ENCODE data around the gene SLC16A5.

Gene SLC16A5

GRCh38 chr17:75082683-75083082 is 5.1 kb upstream of the SLC16A5 start:
- TF ChIP-seq FOXP2 (optimal IDR thresholded peaks at IDR 0.05; ENCODE audit: borderline replicate concordance, extremely low read depth, extremely low read length, insufficient read depth) (no peak), SIN3A (IDR thresholded peaks at IDR 0.05; ENCODE audit: borderline replicate concordance, insufficient read depth, low read length) (no peak), TAF1 (IDR thresholded peaks at IDR 0.05; ENCODE audit: borderline replicate concordance, insufficient read depth, low read length) (no peak), REST (IDR thresholded peaks at IDR 0.05; ENCODE audit: insufficient read depth in 1 of 2, low read depth in 2 of 2, low read length in 2 of 2) (no peak), POLR2AphosphoS5 (IDR thresholded peaks at IDR 0.05; ENCODE audit: low read depth, low read length) (no peak)

- peak; percentile 94; the same call in 1 of the 2 replicates for TF ChIP-seq SIN3A (IDR thresholded peaks at IDR 0.05; ENCODE audit: borderline replicate concordance, insufficient read depth, low read length)
- peak; percentile 41; the same call in 1 of the 2 replicates for TF ChIP-seq TAF1 (IDR thresholded peaks at IDR 0.05; ENCODE audit: borderline replicate concordance, insufficient read depth, low read length)
- no peak for TF ChIP-seq POLR2AphosphoS5 (IDR thresholded peaks at IDR 0.05; ENCODE audit: low read depth, low read length)
- peak; percentile 67 for TF ChIP-seq FOXP2 (optimal IDR thresholded peaks at IDR 0.05; ENCODE audit: borderline replicate concordance, extremely low read depth, extremely low read length, insufficient read depth)
- TF ChIP-seq REST (IDR thresholded peaks at IDR 0.05; ENCODE audit: insufficient read depth in 1 of 2, low read depth in 2 of 2, low read length in 2 of 2) = peak in 1 of 2 experiments; percentile 70; a peak in 2 of 4 replicates
These were observed 3.6 kb upstream of the SLC16A5 start for GRCh38 chr17:75084039-75084660.

GRCh38 chr17:75086496-75087181 is 1.1 kb upstream of the SLC16A5 start:
- TF ChIP-seq TAF1 (IDR thresholded peaks at IDR 0.05; ENCODE audit: borderline replicate concordance, insufficient read depth, low read length) (no peak), REST (IDR thresholded peaks at IDR 0.05; ENCODE audit: insufficient read depth in 1 of 2, low read depth in 2 of 2, low read length in 2 of 2) (no peak), POLR2AphosphoS5 (IDR thresholded peaks at IDR 0.05; ENCODE audit: low read depth, low read length) (no peak), FOXP2 (optimal IDR thresholded peaks at IDR 0.05; ENCODE audit: borderline replicate concordance, extremely low read depth, extremely low read length, insufficient read depth) (no peak), SIN3A (IDR thresholded peaks at IDR 0.05; ENCODE audit: borderline replicate concordance, insufficient read depth, low read length) (no peak)

DNA sequence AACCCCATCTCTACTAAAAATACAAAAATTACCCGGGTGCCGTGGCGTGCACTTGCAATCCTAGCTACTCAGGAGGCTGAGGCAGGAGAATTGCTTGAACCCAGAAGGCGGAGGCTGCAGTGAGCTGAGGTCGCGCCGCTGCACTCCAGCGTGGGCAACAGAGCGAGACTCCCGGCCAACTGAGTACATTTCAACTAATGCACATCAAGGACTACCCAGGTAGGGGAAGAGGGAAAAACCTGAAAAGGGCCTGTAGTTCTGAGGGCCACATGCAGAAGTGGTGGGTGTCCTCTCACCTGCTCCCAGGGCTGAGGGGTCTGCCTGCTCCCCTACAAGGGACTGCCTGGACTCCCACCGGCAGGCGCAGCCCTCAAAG is 584 bp upstream of the SLC16A5 start:
- TF ChIP-seq REST (IDR thresholded peaks at IDR 0.05; ENCODE audit: insufficient read depth in 1 of 2, low read depth in 2 of 2, low read length in 2 of 2) (no peak), FOXP2 (optimal IDR thresholded peaks at IDR 0.05; ENCODE audit: borderline replicate concordance, extremely low read depth, extremely low read length, insufficient read depth) (no peak), POLR2AphosphoS5 (IDR thresholded peaks at IDR 0.05; ENCODE audit: low read depth, low read length) (no peak), TAF1 (IDR thresholded peaks at IDR 0.05; ENCODE audit: borderline replicate concordance, insufficient read depth, low read length) (no peak), SIN3A (IDR thresholded peaks at IDR 0.05; ENCODE audit: borderline replicate concordance, insufficient read depth, low read length) (no peak)
